ENCODE results near the gene IQCE.

IQCE gene

GRCh38 chr7:2592375-2592865, 33.6 kb downstream of the IQCE start:
- Histone ChIP-seq H3K4me1 (ENCODE audit: control insufficient read depth in 1 of 2, insufficient read depth in 1 of 2, low read depth in 1 of 2, low read length in 1 of 2) (no peaks in the 10 kb centered on the region), H3K27ac (no peak overlapping the region), H3K27me3 (no peaks in the 10 kb centered on the region), H3K4me3 (ENCODE audit: low read depth in 1 of 2, low read length in 1 of 2) (no peak overlapping the region), H3K9me3 (no peaks in the 10 kb centered on the region), H3K36me3 (peaks cover 65% of the 10 kb centered on the region)
- TF ChIP-seq CTCF (IDR thresholded peaks at IDR 0.05), result no peak

- H3K9me3 ChIP-seq, result no peaks in the 10 kb centered on the region
- H3K27me3 ChIP-seq, result no peaks in the 10 kb centered on the region
- no peak overlapping the region for H3K4me3 ChIP-seq (ENCODE audit: low read depth in 1 of 2, low read length in 1 of 2)
- no peaks in the 10 kb centered on the region for H3K4me1 ChIP-seq (ENCODE audit: control insufficient read depth in 1 of 2, insufficient read depth in 1 of 2, low read depth in 1 of 2, low read length in 1 of 2)
- no peak for TF ChIP-seq CTCF (IDR thresholded peaks at IDR 0.05)
- H3K36me3 ChIP-seq, result peaks cover 66% of the 10 kb centered on the region
- no peak overlapping the region for H3K27ac ChIP-seq
Measured at GRCh38 chr7:2593036-2593727, 34.4 kb downstream of the IQCE start.

- Histone ChIP-seq H3K4me1 (ENCODE audit: control insufficient read depth in 1 of 2, insufficient read depth in 1 of 2, low read depth in 1 of 2, low read length in 1 of 2) (no peaks in the 10 kb centered on the region), H3K4me3 (ENCODE audit: low read depth in 1 of 2, low read length in 1 of 2) (no peak overlapping the region), H3K27ac (no peak overlapping the region), H3K9me3 (no peaks in the 10 kb centered on the region), H3K36me3 (peaks cover 80% of the 10 kb centered on the region), H3K27me3 (no peaks in the 10 kb centered on the region)
- TF ChIP-seq CTCF (IDR thresholded peaks at IDR 0.05), result no peak
Measured at GRCh38 chr7:2594599-2594998, 35.8 kb downstream of the IQCE start.

GRCh38 chr7:2595258-2595860, 36.6 kb downstream of the IQCE start:
- Histone ChIP-seq H3K4me1 (ENCODE audit: control insufficient read depth in 1 of 2, insufficient read depth in 1 of 2, low read depth in 1 of 2, low read length in 1 of 2) (no peaks in the 10 kb centered on the region), H3K9me3 (no peaks in the 10 kb centered on the region), H3K27ac (no peak overlapping the region), H3K36me3 (peaks cover 78% of the 10 kb centered on the region), H3K27me3 (no peaks in the 10 kb centered on the region), H3K4me3 (ENCODE audit: low read depth in 1 of 2, low read length in 1 of 2) (no peak overlapping the region)
- no peak for TF ChIP-seq CTCF (IDR thresholded peaks at IDR 0.05)

DNA sequence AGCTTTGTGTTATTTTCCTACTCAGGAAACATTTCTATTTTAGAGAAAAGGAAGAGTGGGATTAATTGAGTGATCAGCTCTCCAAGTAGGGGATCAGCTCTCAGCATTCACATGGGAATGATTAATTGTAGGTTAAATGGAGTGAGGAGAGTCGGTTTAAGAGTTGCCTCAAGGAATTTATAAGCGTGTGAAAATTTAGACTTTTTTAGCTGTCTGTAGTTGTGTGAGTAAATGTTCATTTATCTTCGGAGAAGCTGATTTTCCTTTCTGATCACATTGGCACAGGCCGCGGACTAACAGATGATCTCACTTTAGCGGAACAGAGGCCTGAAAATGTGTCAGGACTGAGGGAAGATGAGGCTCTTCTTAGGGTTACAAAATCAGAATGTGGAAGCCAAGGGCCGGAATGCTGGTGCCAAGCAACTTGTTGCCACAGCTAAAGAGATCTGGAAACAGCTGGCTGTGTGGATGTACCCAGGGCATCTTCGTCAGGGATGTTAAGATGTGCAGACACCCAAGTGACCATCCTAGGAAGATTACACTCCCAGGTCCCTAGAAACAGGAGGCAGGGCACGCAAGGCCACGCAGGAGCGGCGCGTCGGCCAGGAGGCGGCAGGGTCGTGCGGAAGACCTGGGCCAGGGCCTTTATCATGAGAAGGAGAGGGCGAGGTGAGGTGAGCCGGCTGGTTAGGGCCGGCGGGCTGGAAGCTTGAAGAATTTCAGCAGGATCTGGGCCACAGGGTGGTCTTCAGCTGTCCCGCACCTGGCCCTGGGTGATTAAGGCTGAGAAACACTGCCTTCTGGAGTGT, 37.9 kb downstream of the IQCE start:
- Histone ChIP-seq H3K36me3 (peaks cover 82% of the 10 kb centered on the region), H3K27ac (no peak overlapping the region), H3K9me3 (no peaks in the 10 kb centered on the region), H3K4me3 (ENCODE audit: low read depth in 1 of 2, low read length in 1 of 2) (no peak overlapping the region), H3K27me3 (no peaks in the 10 kb centered on the region), H3K4me1 (ENCODE audit: control insufficient read depth in 1 of 2, insufficient read depth in 1 of 2, low read depth in 1 of 2, low read length in 1 of 2) (no peaks in the 10 kb centered on the region)
- TF ChIP-seq CTCF (IDR thresholded peaks at IDR 0.05), result no peak
